Stimulated activated memory B cell treated with anti-CD40 and anti-IgM and Interleukin-4, amounts not matched to agents 10 μg/mL and 1 μg/mL and 100 μg/mL, for 72 hours (primary cell): ENCODE measurements around the gene RAB13.
"Not testable (repeated sequence)": the region's sequence is repeated elsewhere in the genome, so short reads cannot be mapped to it uniquely, and the experiment has no call there.

Source experiments
- ATAC-seq: fragments of 150-1000 bp; cut with Tn5 transposase; 2 replicates; pipeline ENCODE4 v1.10.0; 2021
- H3K27ac Mint-ChIP-seq: one replicate; pipeline ENCODE4 v1.8.0; 2022; ENCODE audit warnings: mild to moderate bottlenecking, mixed read lengths
- H3K27me3 Mint-ChIP-seq: one replicate; pipeline ENCODE4 v1.8.0; 2022; ENCODE audit warnings: mixed read lengths
- H3K36me3 Mint-ChIP-seq: one replicate; pipeline ENCODE4 v1.8.0; 2022; ENCODE audit warnings: mixed read lengths
- H3K4me1 Mint-ChIP-seq: one replicate; pipeline ENCODE4 v1.8.0; 2022; ENCODE audit warnings: mixed read lengths
- H3K4me3 Mint-ChIP-seq: one replicate; pipeline ENCODE4 v1.8.0; 2022; ENCODE audit warnings: mild to moderate bottlenecking, moderate library complexity, mixed read lengths
- H3K9me3 Mint-ChIP-seq: one replicate; pipeline ENCODE4 v1.8.0; 2022; ENCODE audit warnings: mixed read lengths

Gene RAB13

GRCh38 chr1:153985941-153986761 lies at the start of gene RAB13:
Gene RAB13 (minus strand): TSS chr1:153986339. CDS start chr1:153986236, 103 bp downstream.
- H3K4me3 Mint-ChIP-seq: peak within 1 kb of the TSS; percentile 78
- ATAC-seq: peak; percentile 18
- peak within 1 kb of the TSS; percentile 72 for H3K27ac Mint-ChIP-seq
- H3K27me3 Mint-ChIP-seq: no peaks in the 10 kb centered on the region
- H3K36me3 Mint-ChIP-seq: peaks cover 8% of the 10 kb centered on the region
- peaks cover 52% of the 10 kb centered on the region for H3K4me1 Mint-ChIP-seq
- H3K9me3 Mint-ChIP-seq: no peaks in the 10 kb centered on the region

- not testable (repeated sequence) for H3K4me3 Mint-ChIP-seq, ATAC-seq, H3K9me3 Mint-ChIP-seq, H3K36me3 Mint-ChIP-seq, H3K27me3 Mint-ChIP-seq, H3K27ac Mint-ChIP-seq, H3K4me1 Mint-ChIP-seq
These were observed 47.6 kb upstream of the RAB13 start for GRCh38 chr1:154033697-154034096.

DNA sequence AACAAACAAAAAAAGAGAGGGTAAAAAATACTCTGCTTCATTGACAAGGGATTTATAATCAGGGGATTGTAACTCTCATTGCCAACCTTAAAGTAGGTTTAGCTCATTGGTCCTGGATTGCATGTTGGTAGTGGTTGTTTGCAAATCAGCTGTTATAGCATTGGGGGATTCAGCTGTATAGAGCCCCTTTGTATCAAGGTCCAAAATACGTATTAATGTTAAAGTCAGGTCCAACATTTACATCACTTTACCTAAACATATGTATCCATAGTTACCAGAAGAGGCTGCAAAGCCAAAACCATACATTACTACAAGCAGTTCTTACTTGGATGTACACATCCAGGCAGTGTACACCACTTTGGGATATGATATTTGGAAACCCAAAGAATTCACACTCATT lies 33.8 kb upstream of the RAB13 start:
- no peak for ATAC-seq
- no peaks in the 10 kb centered on the region for H3K4me1 Mint-ChIP-seq
- no peaks in the 10 kb centered on the region for H3K36me3 Mint-ChIP-seq
- no peaks in the 10 kb centered on the region for H3K9me3 Mint-ChIP-seq
- no peak overlapping the region for H3K4me3 Mint-ChIP-seq
- no peaks in the 10 kb centered on the region for H3K27me3 Mint-ChIP-seq
- no peak overlapping the region for H3K27ac Mint-ChIP-seq

DNA sequence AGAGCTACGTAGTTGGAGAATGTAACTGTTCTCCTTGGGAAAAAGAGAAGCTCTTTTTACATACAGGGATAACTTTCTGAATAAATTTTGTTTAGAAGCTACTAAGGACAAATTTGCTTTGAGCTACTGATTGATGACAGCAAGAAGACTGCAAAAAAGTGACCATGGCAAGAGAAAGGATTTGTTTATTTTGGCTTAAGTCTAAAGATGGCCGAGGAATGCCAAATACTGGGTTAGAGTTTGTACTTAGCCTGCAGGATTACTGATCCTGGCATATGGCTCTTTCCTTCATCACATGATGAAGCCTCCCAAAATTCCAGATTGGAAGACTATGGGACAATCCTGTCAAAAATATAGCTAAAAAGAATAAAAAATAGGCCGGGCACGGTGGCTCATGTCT lies 33.1 kb upstream of the RAB13 start:
- no peaks in the 10 kb centered on the region for H3K4me1 Mint-ChIP-seq
- no peaks in the 10 kb centered on the region for H3K9me3 Mint-ChIP-seq
- no peaks in the 10 kb centered on the region for H3K36me3 Mint-ChIP-seq
- no peak overlapping the region for H3K4me3 Mint-ChIP-seq
- ATAC-seq: no peak
- H3K27ac Mint-ChIP-seq: no peak overlapping the region
- no peaks in the 10 kb centered on the region for H3K27me3 Mint-ChIP-seq

GRCh38 chr1:154014154-154014907 lies 28.2 kb upstream of the RAB13 start:
- no peaks in the 10 kb centered on the region for H3K9me3 Mint-ChIP-seq
- no peak for ATAC-seq
- H3K36me3 Mint-ChIP-seq: peaks cover 5% of the 10 kb centered on the region
- H3K27me3 Mint-ChIP-seq: no peaks in the 10 kb centered on the region
- no peaks in the 10 kb centered on the region for H3K4me1 Mint-ChIP-seq
- H3K4me3 Mint-ChIP-seq: no peak overlapping the region
- H3K27ac Mint-ChIP-seq: no peak overlapping the region

DNA sequence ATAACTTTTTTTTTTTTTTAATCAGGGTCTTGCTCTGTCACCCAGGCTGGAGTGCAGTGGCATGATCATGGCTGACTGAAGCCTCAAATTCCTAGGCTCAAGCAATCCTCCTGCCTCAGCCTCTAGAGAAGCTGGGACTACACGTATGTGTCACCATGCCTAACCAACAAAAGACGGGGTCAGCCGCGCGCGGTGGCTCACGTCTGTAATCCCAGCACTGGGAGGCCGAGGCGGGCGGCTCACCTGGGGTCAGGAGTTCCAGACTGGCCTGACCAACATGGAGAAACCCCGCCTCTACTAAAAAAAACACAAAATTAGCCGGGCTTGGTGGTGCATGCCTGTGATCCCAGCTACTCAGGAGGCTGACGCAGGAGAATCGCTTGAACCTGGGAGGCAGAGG lies 26.4 kb upstream of the RAB13 start:
- H3K9me3 Mint-ChIP-seq, H3K27me3 Mint-ChIP-seq, H3K27ac Mint-ChIP-seq, H3K36me3 Mint-ChIP-seq, H3K4me1 Mint-ChIP-seq, ATAC-seq, H3K4me3 Mint-ChIP-seq: not testable (repeated sequence)

DNA sequence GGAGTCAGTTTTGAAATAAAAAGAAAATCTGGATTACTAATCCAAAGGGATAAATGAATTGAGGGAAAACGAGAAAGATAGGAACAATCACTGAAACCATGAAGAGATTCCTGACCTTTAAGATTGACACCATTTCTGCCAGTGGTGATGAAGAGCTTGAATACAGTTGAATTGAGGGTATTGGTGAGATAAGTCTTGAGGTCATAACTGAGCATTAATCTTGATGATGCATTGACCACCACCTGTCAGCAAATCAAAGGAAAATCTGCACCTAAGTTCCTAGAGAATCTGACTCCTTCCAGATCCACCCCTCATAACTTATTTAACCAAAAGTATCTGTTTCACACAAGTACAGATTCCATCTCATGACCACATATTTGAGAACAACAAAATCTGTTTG lies 26.0 kb upstream of the RAB13 start:
- ATAC-seq: no peak
- H3K27ac Mint-ChIP-seq: no peak overlapping the region
- no peaks in the 10 kb centered on the region for H3K9me3 Mint-ChIP-seq
- H3K4me3 Mint-ChIP-seq: no peak overlapping the region
- H3K27me3 Mint-ChIP-seq: no peaks in the 10 kb centered on the region
- no peaks in the 10 kb centered on the region for H3K4me1 Mint-ChIP-seq
- H3K36me3 Mint-ChIP-seq: peaks cover 5% of the 10 kb centered on the region

DNA sequence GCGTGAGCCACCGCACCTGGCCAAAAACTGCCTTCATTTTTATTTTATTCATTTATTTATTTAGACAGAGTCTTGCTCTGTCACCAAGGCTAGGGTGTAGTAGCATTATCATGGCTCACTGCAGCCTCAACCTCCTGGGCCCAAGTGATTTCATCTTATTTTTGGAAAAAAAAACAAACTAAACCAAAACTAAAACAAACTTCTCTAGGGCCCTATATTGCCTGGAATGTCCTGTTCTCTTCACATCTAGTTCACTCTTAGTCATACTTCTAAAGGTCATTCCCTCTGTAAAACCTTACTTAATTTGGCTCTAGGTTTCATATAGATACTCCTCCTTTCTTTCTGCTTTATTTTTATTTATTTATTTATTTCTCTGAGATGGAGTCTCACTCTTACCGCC lies 20.0 kb upstream of the RAB13 start:
- no peak for ATAC-seq
- Mint-ChIP-seq H3K4me1 (no peaks in the 10 kb centered on the region), H3K9me3 (no peaks in the 10 kb centered on the region), H3K27ac (no peak overlapping the region), H3K27me3 (no peaks in the 10 kb centered on the region), H3K4me3 (no peak overlapping the region), H3K36me3 (no peaks in the 10 kb centered on the region)

DNA sequence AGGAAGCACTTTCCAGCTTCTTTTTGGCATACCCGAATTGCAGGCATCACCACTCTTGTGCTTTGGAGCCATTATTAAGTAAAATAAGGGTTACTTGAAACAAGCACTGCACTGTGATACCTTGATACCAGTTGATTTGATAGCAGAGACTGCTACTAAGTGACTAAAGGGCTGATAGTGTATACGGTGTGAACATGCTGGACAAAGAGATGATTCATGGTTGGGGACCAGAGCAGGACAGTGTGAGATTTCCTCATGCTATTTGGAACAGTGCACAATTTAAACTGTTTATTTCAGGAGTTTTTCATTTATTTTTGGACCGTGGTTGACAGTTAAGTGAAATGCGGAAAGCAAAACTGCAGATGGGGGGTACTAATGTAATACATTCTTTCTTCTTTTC lies 14.3 kb upstream of the RAB13 start:
- no peak for ATAC-seq

GRCh38 chr1:153996882-153997281 lies 10.7 kb upstream of the RAB13 start:
- peaks cover 17% of the 10 kb centered on the region for H3K4me1 Mint-ChIP-seq
- H3K27ac Mint-ChIP-seq, ATAC-seq, H3K27me3 Mint-ChIP-seq, H3K9me3 Mint-ChIP-seq, H3K4me3 Mint-ChIP-seq: not testable (repeated sequence)
- H3K36me3 Mint-ChIP-seq: peaks cover 31% of the 10 kb centered on the region

More for the DNA sequence above, 14.3 kb upstream of the RAB13 start:
- H3K4me3 Mint-ChIP-seq: no peak overlapping the region
- no peaks in the 10 kb centered on the region for H3K4me1 Mint-ChIP-seq
- H3K9me3 Mint-ChIP-seq: no peaks in the 10 kb centered on the region
- peaks cover 6% of the 10 kb centered on the region for H3K36me3 Mint-ChIP-seq
- no peaks in the 10 kb centered on the region for H3K27me3 Mint-ChIP-seq
- no peak overlapping the region for H3K27ac Mint-ChIP-seq

- Mint-ChIP-seq H3K9me3 (no peaks in the 10 kb centered on the region), H3K4me3 (no peak overlapping the region), H3K4me1 (peaks cover 26% of the 10 kb centered on the region), H3K27ac (no peak overlapping the region), H3K27me3 (no peaks in the 10 kb centered on the region), H3K36me3 (peaks cover 43% of the 10 kb centered on the region)
- ATAC-seq: no peak
These were observed 9.5 kb upstream of the RAB13 start for GRCh38 chr1:153995640-153996039.

DNA sequence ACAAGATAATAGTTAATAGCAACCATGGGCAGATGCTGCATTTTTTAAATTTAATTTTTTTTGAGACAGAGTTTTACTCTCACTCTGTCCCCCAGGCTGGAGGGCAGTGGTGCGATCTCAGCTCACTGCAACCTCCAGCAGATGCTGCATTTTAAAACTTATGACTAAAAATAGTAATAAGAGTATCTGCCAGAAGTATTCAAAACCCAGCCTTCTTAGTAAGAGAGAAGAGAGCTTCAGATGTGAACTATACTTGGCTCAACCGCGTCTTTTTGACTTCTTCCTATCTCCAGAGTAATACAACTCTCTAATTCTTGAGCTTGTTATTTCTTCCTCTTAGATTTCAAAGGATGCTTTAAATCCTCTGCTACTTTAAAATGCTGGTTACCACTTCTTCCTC lies 9.1 kb upstream of the RAB13 start:
- Mint-ChIP-seq H3K4me3 (no peak overlapping the region), H3K27me3 (no peaks in the 10 kb centered on the region), H3K36me3 (peaks cover 46% of the 10 kb centered on the region), H3K27ac (no peak overlapping the region), H3K9me3 (no peaks in the 10 kb centered on the region), H3K4me1 (peaks cover 31% of the 10 kb centered on the region)
- no peak for ATAC-seq

DNA sequence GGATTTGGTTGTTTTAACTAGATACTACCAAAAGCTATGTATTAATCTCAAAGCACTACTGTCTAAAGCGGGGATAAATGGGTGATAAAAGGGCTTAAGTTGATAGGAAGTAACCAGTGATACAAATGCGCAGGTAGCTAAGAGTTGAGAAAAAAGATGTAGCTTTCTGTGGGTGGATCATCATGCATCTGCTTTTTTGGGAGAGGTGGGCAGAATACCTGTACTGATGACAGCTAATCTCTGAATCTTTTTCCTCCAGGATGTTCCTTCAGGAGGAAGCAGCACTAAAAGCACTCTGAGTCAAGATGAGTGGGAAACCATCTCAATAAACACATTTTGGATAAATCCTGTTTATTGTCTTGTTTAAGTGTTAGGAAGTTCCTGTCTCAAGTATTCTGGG lies 5.7 kb upstream of the RAB13 start:
- Mint-ChIP-seq H3K4me3 (peak overlapping the region; percentile 98), H3K27ac (peak overlapping the region; percentile 100), H3K9me3 (no peaks in the 10 kb centered on the region), H3K27me3 (no peaks in the 10 kb centered on the region), H3K36me3 (peaks cover 46% of the 10 kb centered on the region), H3K4me1 (peaks cover 43% of the 10 kb centered on the region)
- ATAC-seq: no peak

DNA sequence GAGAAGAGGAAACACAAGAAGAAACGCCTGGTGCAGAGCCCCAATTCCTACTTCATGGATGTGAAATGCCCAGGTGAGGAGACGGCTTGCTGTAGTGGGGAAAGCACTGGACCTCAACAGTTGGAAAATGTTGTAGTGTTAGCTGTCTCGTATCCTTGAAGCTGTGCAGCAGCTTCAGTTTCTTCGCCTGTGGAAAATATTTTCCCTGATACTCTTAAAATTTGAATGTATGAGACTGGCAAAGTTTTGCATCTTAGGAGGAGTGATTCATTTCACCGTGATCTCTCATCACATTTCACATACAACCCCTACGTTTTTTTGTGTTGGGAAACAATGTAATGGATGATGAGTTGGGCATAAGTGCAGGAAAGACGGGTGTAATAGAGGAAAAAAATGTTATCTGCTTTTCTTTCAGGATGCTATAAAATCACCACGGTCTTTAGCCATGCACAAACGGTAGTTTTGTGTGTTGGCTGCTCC lies 5.1 kb upstream of the RAB13 start:
- Mint-ChIP-seq H3K27me3 (no peaks in the 10 kb centered on the region), H3K4me1 (peaks cover 49% of the 10 kb centered on the region), H3K27ac (peak overlapping the region; percentile 100), H3K36me3 (peaks cover 46% of the 10 kb centered on the region), H3K4me3 (peak overlapping the region; percentile 98), H3K9me3 (no peaks in the 10 kb centered on the region)
- no peak for ATAC-seq

- ATAC-seq: peak; percentile 96
- no peaks in the 10 kb centered on the region for H3K27me3 Mint-ChIP-seq
- peak within 1 kb of the TSS; percentile 98 for H3K4me3 Mint-ChIP-seq
- no peaks in the 10 kb centered on the region for H3K9me3 Mint-ChIP-seq
- peak within 1 kb of the TSS; percentile 100 for H3K27ac Mint-ChIP-seq
- peaks cover 55% of the 10 kb centered on the region for H3K4me1 Mint-ChIP-seq
- peaks cover 42% of the 10 kb centered on the region for H3K36me3 Mint-ChIP-seq
These were observed 4.5 kb upstream of the RAB13 start, which contains the start of gene RPS27 for GRCh38 chr1:153990468-153991150. Gene RPS27 (plus strand): TSS chr1:153990762. CDS start chr1:153990797, 35 bp downstream.
